ENCODE results near the gene LAMA4. TPM values are rescaled to one million over a fixed set of nuclear protein-coding genes. Genes with fewer than 3 reads are reported as not detected.
A peak's percentile ranks its signal among the peaks of the same experiment; 100 is the strongest.

LAMA4 gene
- total RNA-seq, 2 donors from 2014 or later: 12.4 to 31.8 TPM

DNA sequence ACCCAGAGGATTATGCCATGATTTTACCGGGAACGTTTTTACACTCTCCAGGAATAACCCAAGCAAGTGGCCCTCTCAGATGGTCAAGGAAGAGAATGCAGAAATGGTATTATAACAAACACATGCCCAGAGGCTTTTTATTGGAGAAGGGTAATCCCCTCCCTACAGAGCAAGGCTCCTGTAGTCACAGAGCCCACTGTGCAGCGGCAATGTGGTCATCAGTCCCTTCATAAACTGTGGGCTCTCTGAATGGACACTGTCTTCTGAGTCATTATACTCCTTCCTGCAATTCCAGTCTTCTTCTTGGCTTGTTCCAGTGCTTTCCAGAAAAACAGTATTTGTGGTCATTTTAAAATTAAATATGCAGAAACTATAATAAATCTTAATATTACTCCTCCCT lies 74.7 kb downstream of the LAMA4 start:
- no peak for DNase-seq
- ATAC-seq: no peak
- intact Hi-C loops (cut with DNase I, micrococcal nuclease): loop anchor here in 1 of 2 donors (5.0 to 10.0 kb wide), 2 partner anchors 75 to 133 kb away; partner anchors contain the start of gene LAMA4

DNA sequence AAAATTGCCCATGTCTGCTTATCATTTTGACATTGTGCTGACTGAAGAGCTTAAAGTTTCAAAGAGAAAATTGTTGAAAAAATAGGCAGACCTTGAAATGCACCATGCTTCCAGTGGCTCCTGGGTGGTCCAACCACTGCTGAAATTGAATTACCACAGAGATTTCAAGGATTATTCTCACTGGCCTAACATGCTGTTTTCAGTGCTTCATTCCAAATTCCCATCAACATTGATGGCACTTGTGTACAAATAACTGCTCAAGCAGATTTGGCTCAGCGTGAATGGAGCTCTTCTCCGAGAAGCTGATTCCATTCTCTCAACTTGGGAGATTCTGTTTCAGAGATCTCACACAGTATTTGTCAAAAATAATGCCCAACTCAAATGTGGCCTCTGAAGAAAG lies 75.5 kb downstream of the LAMA4 start:
- DNase-seq (no peak), ATAC-seq (no peak)
- intact Hi-C loops (cut with DNase I, micrococcal nuclease): no loop called here

DNA sequence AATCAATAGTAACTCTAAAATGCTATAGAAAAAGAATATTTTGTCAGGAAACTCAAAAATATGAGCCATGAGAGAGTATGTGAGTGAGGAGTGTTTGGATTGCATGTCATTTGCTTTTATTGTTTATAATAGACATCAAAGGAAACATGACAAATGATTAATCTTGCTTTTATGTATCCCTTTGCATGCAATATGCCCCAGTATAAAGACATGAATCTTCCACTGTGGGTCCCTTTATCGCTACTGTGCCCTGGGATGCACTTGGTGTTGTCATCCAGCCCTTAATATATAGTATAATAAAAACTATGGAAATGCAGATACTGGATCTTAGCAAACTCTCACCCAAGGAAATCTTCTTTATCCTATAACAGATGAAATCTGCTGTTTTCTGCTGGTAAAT lies 77.3 kb downstream of the LAMA4 start:
- no peak for ATAC-seq
- intact Hi-C loops (cut with DNase I, micrococcal nuclease): no loop called here
- DNase-seq: no peak

GRCh38 chr6:112176175-112176574 lies 78.2 kb downstream of the LAMA4 start:
- no peak for ATAC-seq
- intact Hi-C loops (cut with DNase I, micrococcal nuclease): no loop called here
- DNase-seq: no peak

DNA sequence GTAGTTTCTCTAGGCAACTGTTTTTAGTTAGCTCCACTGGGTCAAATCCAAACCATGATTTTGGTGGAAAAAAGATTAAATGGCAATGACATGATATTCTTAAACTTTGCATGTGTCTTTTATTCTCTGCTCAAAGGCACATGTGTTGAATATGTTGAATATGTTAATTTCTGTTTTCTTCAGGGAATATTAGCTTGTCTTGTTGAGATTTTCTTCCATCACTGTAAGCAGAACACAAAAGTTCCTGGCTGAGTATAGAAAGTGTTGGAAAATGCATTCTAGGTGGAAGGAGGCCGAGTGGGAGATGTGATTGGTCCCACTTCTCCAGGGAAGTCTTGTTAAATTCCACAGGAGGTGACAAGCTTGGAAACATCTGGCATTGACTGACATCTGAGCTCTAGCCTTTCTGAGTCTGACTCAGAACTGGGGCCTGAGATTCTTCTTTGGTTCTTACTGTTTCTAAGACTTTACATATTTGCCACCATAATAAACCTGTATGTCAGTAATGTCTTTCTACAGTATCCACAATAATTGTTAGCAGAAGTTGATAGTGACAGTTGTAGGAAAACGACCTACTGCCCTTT lies 81.1 kb downstream of the LAMA4 start:
- intact Hi-C loops (cut with DNase I, micrococcal nuclease): no loop called here
- no peak for DNase-seq
- ATAC-seq: no peak

- intact Hi-C loops (cut with DNase I, micrococcal nuclease): no loop called here
- no peak for DNase-seq
- ATAC-seq: no peak
Observed at GRCh38 chr6:112172540-112172939, 81.8 kb downstream of the LAMA4 start.

GRCh38 chr6:112169541-112169940 lies 84.8 kb downstream of the LAMA4 start:
- no peak for DNase-seq
- ATAC-seq: no peak
- intact Hi-C loops (cut with DNase I, micrococcal nuclease): no loop called here

DNA sequence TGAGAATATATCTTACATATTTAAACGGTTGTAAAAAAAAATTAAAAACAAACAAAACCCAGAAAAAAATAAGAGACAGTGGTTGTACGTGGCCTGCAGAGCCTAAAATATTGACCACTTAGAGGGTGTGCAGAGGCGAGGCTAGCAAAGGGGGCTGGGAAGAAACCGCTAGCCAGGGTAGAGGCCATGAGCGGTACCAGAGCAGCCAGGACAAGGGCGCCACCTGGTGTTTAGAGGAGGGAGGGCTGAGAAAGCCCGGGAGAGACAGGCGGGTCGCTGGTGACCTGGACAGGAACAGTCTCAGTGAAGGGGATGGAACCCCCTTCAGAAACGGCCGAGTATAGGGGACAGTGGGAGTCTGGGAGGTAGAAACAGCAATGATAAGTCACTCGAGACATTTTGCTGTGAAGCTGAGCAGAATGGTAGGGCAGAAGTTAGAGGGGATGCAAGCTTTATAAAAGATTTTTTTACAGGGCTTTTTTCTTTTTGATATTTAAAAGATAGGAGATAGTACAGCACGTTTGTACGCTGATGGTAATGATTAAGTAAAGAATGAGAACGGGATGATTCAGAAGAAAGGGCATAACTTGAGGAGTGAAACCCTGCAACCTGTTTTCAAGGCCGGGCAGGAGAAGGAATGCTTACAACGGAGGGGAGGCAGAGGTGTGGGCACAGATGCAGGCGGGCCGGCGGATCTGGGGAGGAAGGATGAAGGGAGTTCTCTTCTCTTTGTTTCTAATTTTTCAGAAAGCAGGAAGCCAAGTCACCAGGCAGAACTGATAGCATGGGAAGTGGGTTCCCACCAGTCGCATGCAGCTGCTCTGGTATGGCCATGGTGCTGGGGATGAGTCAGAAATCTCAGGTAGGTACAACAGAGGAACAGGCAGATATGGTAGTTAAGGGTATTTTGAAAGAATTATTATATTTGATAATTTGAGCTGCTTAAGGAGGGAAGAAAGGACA lies 90.8 kb downstream of the LAMA4 start:
- ATAC-seq (peak; percentile 91), DNase-seq (peak; percentile 51 to 77)
- intact Hi-C loops (cut with DNase I, micrococcal nuclease): no loop called here

DNA sequence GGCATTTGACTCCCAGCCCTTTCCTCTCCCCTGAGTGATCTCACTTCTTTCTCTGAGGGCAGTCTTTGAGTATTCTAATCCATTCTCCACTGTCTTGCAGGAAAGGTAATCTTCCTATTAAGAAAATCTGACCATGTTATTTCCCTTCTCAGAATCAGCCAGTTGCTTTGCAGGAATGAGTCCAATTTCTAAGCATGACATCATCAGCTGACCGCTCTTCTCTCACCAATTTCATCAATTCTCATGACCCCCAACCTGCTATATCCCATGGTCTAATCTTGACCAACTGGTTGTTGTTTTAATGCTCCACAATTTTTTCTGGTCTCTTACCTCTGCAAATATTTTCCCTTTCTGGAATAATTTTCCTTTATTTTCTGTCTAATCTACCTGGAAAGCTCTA lies 93.6 kb downstream of the LAMA4 start:
- ATAC-seq: no peak
- DNase-seq: no peak
- intact Hi-C loops (cut with DNase I, micrococcal nuclease): no loop called here

DNA sequence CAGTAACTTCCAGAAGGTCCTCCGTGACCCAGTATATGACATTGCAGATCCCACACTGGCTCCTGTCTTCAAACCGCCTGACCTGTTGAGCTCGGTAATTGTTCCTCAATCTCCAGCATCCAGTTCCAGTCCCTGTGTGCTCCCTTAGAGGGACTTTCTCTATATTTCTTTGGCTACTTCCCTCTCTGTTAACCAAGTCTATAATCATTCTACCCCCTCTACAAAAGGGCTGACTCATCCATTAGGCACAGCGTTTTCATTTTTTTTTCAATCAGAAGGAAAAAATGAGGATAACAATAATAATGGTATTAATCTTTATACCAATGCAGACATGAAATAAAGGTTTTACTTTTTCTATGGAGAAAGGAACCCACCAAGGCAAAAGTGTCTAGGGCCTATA lies 97.7 kb downstream of the LAMA4 start:
- intact Hi-C loops (cut with DNase I, micrococcal nuclease): no loop called here
- ATAC-seq (no peak), DNase-seq (no peak)

DNA sequence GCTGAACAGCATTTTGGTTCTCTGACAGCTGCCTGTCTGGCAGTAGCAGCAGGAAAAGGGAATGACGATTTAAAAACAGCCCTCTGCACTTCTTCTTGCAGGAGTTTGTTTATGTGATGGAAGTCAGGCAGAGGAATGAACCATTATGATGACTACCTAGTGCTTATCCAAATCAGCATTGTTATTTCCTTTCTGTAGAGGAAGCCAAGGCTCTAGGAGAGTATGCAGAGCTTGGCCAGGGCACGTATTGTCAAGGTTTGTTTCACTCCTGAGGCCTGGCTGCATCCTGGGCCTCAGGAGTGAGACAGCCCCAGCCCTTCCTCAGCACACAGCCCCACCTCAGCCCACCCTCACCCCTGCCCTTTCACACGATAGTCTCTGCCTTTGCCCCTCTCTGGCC lies 98.5 kb downstream of the LAMA4 start:
- DNase-seq (no peak), ATAC-seq (no peak)
- intact Hi-C loops (cut with DNase I, micrococcal nuclease): no loop called here

- no peak for DNase-seq
- intact Hi-C loops (cut with DNase I, micrococcal nuclease): no loop called here
- no peak for ATAC-seq
Observed at GRCh38 chr6:112154711-112155110, 99.7 kb downstream of the LAMA4 start.

- no peak for ATAC-seq
- intact Hi-C loops (cut with DNase I, micrococcal nuclease): no loop called here
- DNase-seq: no peak
Observed at GRCh38 chr6:112153926-112154607, 100.3 kb downstream of the LAMA4 start.

GRCh38 chr6:112150363-112150762 lies 104.0 kb downstream of the LAMA4 start:
- ATAC-seq: no peak
- intact Hi-C loops (cut with DNase I, micrococcal nuclease): no loop called here
- no peak for DNase-seq

DNA sequence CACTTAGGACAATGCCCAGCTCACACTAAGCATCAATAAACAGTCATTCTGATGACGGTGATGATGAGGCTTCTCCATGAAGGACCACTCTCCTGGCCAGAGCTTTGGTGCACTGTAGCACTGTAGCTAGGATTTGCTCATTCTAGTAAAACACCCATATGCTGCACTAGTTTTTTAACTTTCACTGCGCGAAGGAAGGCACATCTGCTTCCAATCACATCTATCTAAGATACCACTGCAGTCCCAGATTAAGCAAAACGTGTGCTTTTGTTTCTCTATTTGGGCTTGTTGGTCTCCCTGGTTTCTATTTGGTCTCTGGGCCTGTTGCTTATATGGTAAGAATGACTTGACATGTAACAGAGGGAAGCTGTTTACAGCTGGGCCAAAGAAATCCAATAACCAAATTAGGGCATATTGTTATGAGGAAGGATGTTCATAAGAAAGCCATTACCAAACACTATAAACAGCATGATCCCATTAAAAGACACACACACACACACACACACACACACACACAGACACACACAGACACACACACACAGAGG lies 104.6 kb downstream of the LAMA4 start:
- no peak for DNase-seq
- intact Hi-C loops (cut with DNase I, micrococcal nuclease): no loop called here
- ATAC-seq: no peak

DNA sequence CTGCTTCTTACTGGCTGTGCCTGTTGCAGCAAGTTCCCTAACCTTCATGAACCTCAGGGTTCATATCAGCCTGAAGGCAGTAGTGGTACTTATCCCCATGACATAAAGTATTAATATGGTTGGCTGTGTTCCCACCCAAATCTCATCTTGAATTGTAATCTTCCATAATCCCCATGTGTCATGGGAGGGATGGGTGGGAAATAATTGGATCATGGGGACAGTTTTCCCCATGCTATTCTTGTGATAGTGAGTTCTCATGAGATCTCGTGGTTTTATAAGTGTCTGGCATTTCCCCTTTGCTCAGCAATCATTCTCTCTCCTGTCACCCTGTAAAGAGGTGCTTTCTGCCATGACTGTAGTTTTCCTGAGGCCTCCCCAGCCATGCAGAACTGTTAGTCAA lies 105.1 kb downstream of the LAMA4 start:
- ATAC-seq (no peak), DNase-seq (no peak)
- intact Hi-C loops (cut with DNase I, micrococcal nuclease): no loop called here

GRCh38 chr6:112148103-112148502 lies 106.3 kb downstream of the LAMA4 start:
- DNase-seq: no peak
- no peak for ATAC-seq
- intact Hi-C loops (cut with DNase I, micrococcal nuclease): no loop called here

GRCh38 chr6:112145080-112145573 lies 109.2 kb downstream of the LAMA4 start:
- no peak for DNase-seq
- intact Hi-C loops (cut with DNase I, micrococcal nuclease): no loop called here
- ATAC-seq: no peak

- peak; percentile 25 for ATAC-seq
- intact Hi-C loops (cut with DNase I, micrococcal nuclease): no loop called here
Observed at GRCh38 chr6:112144145-112144926, 110.0 kb downstream of the LAMA4 start.

More at GRCh38 chr6:112144145-112144926, 110.0 kb downstream of the LAMA4 start:
- DNase-seq: no peak
